HL-60 (cell line): ENCODE results near the gene ANGPTL2.

Experiments used
- CTCF ChIP-seq: IDR thresholded peaks from one replicate; pipeline ENCODE4 v1.5.1; 2011; ENCODE audit warnings: low read length, control low read depth, inconsistent platforms; ENCODE audit not compliant: insufficient read depth
- POLR2AphosphoS5 ChIP-seq: IDR thresholded peaks from 2 replicates; pipeline ENCODE4 v1.6.1; 2012; ENCODE audit warnings: low read depth

DNA sequence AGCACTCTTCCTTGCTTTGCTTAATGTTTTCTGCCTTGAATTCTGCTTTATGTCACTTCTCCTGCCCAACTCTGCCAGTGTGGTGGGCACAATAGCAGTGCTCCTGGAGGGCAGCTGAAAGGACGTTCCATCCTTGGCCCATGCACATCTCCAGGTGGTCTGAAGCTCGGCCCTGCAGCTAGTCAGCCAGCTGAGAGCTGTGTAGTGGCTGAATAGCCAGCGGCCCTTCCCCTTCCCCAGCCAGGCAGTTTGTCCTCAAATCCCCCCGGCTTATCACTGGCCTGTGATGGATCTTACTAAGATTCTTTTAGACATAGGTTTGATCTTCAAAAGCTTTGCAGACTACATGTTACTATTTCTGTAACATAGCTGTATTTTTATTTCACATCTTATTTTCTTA is 42.7 kb upstream of the ANGPTL2 start:
- TF ChIP-seq CTCF = no peak
- TF ChIP-seq POLR2AphosphoS5 = no peak
